Right lobe of liver (tissue), 6 donors: ENCODE results near the gene PLAGL2. TPM values are rescaled to one million over a fixed set of nuclear protein-coding genes. Genes with fewer than 3 reads are reported as not detected.

Experiments
- ATAC-seq, 4 donors: fragments of 200-7000 bp; cut with Tn5 transposase; one replicate each; pipeline ENCODE4 v1.9.1; 2020; ENCODE audit warnings: mild to moderate bottlenecking in 4 of 4, moderate library complexity in 4 of 4
- DNase-seq, 3 donors: peaks; one replicate each; pipeline ENCODE4 v3.0.0-alpha.2; 2020
- H3K27ac ChIP-seq, 3 donors: fragments of 200-600 bp; one replicate each; pipeline ENCODE4 v1.8.0; 2022
- H3K27me3 ChIP-seq, 2 donors: fragments of 200-600 bp; one replicate each; pipeline ENCODE4 v1.8.0; 2022
- H3K36me3 ChIP-seq, 4 donors: fragments of 200-600 bp; sonication (generic) in 1 of 4; one replicate each; pipeline versions ENCODE4 v1.5.1 to v1.8.0; 2017 to 2022; ENCODE audit warnings: control low read depth in 1 of 4
- H3K4me1 ChIP-seq, 4 donors: fragments of 200-600 bp; sonication (generic) in 1 of 4; one replicate each; pipeline versions ENCODE4 v1.5.1 to v1.8.0; 2017 to 2022; ENCODE audit warnings: control low read depth in 1 of 4
- H3K4me3 ChIP-seq, 3 donors: fragments of 200-600 bp; one replicate each; pipeline ENCODE4 v1.8.0; 2022
- H3K9me3 ChIP-seq, 4 donors: fragments of 200-600 bp; sonication (generic) in 1 of 4; one replicate each; pipeline versions ENCODE4 v1.5.1 to v1.8.0; 2017 to 2022; ENCODE audit warnings: control low read depth in 1 of 4
- POLR2A ChIP-seq: fragments of 450-650 bp; IDR thresholded peaks from one replicate; pipeline ENCODE4 v1.6.1; 2017; ENCODE audit warnings: antibody characterized with exemption, mild to moderate bottlenecking
- WGBS: methylation state at CpG from one replicate; pipeline ENCODE4 v1.1.6; 2018; ENCODE audit warnings: low coverage, low lambda C conversion rate; ENCODE audit not compliant: insufficient coverage; ENCODE audit errors: missing lambda C conversion rate; 5-methylcytosine and 5-hydroxymethylcytosine counted together
- intact Hi-C, 2 donors: fragments of 100-400 bp; cut with DNase I; formaldehyde crosslinking; loops; one replicate each; pipeline versions ENCODE4 v1.11.2 to v1.14.1; 2022
- total RNA-seq, 6 experiments: library from RNA; depleted of rRNA in 2 of 6; stranded (reverse); fragments of >200 nt in 2 of 6; fragmentation: NEBNext Ultra II Directional in 3 of 6; extraction: Animal tissue kit (Norgen Biotek cat#: 25700) in 3 of 6; gene quantifications; one replicate each; pipeline versions ENCODE4 v1.1.0 to v1.2.4, GENCODE V29; 2016 to 2023
- TF ChIP-seq, protein P1 (sequence below), 4 donors: fragments of 200-600 bp in 3 of 4; fragments of 450-650 bp in 1 of 4; IDR thresholded peaks; one replicate each; pipeline versions ENCODE4 v1.5.1 to v1.8.0; 2016 to 2022; ENCODE audit warnings: antibody characterized with exemption in 4 of 4, mild to moderate bottlenecking in 2 of 4
- donor health status: DM: no; HTN: yes; CAD: no.
- donor health status: DM: no; HTN: no; CAD: no.
- donor health status: DM: no; HTN: no; CAD: no.
- donor health status: DM: no; HTN: yes; CAD: no.
- donor health status: DM: no; HTN: yes; CAD: no.

PLAGL2 gene
- total RNA-seq, 6 experiments from 2014 or later = 1.5 to 3.1 (median 2.4) TPM

DNA sequence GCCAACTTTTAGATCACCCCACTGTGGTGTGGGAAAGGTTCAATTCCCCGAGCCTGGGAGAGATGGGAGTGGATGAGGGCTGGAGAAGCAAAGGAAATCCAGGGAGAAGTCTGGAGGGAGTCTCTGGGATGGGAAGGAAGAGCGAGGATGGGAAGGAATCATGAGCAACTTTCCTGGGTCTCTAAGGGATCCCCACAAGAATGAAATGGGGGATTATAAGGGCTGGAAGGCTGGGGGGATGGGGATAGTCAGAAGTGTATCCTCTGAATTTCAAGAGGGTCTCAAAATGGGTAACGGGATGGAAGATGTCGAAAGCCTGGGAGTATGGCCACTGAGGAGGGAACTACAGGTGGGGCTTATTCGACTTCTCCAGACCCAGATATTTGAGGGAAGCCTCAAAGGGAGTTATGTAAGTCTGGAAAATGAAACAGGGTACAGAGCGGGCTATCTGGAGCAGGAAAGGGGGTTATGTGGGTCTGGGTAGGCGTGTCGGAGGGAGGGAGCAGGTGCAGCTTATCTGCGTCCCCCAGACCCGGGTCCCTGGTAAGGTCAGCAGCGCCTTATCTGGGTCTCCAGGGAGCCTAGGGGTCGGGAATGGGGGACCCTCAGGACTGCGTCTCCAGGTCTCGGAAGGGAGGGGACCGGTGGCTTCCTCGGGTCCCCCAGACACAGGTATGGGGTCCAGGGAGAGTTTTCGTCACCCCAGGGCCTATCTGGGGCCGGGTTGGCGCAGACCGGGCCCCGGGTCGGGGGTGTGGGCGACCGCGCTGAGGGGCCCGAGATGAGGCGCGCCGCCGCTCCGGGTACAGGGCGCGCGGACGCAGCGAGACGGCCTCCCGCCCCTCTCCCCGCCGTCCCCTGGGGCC is 550 bp downstream of the PLAGL2 start:
- no peaks in the 10 kb centered on the region for H3K9me3 ChIP-seq
- H3K4me1 ChIP-seq = peaks cover 0 to 58% (median 23%) of the 10 kb centered on the region in 4 donors
- H3K27me3 ChIP-seq = no peaks in the 10 kb centered on the region
- ATAC-seq = no peak
- DNase-seq = no peak
- 4% methylated on average over 11 of the region's 40 CpGs for WGBS
- TF ChIP-seq, protein P1, sequence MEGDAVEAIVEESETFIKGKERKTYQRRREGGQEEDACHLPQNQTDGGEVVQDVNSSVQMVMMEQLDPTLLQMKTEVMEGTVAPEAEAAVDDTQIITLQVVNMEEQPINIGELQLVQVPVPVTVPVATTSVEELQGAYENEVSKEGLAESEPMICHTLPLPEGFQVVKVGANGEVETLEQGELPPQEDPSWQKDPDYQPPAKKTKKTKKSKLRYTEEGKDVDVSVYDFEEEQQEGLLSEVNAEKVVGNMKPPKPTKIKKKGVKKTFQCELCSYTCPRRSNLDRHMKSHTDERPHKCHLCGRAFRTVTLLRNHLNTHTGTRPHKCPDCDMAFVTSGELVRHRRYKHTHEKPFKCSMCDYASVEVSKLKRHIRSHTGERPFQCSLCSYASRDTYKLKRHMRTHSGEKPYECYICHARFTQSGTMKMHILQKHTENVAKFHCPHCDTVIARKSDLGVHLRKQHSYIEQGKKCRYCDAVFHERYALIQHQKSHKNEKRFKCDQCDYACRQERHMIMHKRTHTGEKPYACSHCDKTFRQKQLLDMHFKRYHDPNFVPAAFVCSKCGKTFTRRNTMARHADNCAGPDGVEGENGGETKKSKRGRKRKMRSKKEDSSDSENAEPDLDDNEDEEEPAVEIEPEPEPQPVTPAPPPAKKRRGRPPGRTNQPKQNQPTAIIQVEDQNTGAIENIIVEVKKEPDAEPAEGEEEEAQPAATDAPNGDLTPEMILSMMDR (IDR thresholded peaks at IDR 0.05) = no peak
- TF ChIP-seq POLR2A = no peak
- H3K4me3 ChIP-seq = peak overlapping the region; percentile 85 to 99 (median 96)
- H3K27ac ChIP-seq = peak overlapping the region; percentile 87 to 93 (median 90)
- intact Hi-C loops = no loop called here
- H3K36me3 ChIP-seq = peaks cover 0 to 4% (median 0%) of the 10 kb centered on the region in 4 donors

DNA sequence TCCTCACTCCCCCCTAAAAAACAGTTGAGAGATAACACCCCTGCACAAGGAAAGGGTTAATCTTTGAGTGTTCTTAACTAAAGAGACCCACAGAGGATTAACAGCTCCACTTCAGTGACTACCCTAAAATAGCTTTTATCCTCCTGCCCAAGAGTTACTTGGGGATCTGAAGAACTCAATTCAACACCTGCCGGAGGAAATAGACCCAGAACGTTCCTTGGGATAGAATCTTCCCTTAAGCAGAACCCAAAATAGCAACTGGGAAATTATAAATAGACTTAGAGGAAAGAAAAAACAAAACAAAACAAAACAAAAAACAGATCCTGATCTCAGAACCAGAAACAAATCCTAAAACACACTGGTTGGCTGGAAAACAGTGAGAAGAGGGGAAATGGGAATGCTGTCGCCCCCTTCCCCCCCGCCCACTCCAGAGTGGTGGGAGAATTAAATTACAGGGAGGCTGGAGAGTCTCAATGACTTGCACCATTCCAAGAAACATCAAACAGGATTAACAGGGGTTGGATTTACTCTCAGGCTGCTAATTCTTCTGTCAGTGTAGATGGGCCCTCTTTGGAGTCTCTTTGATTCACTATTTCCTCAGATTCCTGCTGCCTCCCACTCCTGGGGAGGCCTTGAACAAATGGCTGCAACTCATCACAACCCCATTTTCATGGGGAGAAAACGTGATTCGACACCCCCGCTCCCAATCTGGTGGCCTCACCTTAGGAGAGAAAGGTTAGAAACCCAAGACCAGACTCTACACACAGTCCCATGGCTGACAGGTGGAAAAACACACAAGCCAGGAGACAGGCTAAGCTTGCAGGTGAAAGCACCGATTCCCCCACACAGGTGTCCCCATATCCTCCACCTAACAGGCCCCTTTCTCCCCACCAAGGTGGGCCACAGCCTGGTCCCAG is 1.4 kb downstream of the PLAGL2 start:
- TF ChIP-seq POLR2A = no peak
- TF ChIP-seq, protein P1 (IDR thresholded peaks at IDR 0.05) = no peak
- WGBS = 25% methylated on average over 7 of the region's 8 CpGs
- DNase-seq (no peak), ATAC-seq (no peak)
- peaks cover 0 to 11% (median 3%) of the 10 kb centered on the region in 4 donors for H3K36me3 ChIP-seq
- peaks cover 0 to 58% (median 20%) of the 10 kb centered on the region in 4 donors for H3K4me1 ChIP-seq
- intact Hi-C loops = no loop called here
- H3K27ac ChIP-seq = peak overlapping the region in 2 of 3 donors; percentile 90 to 93
- H3K4me3 ChIP-seq = peak overlapping the region; percentile 85 to 99 (median 96)
- H3K27me3 ChIP-seq = no peaks in the 10 kb centered on the region
- no peaks in the 10 kb centered on the region for H3K9me3 ChIP-seq

DNA sequence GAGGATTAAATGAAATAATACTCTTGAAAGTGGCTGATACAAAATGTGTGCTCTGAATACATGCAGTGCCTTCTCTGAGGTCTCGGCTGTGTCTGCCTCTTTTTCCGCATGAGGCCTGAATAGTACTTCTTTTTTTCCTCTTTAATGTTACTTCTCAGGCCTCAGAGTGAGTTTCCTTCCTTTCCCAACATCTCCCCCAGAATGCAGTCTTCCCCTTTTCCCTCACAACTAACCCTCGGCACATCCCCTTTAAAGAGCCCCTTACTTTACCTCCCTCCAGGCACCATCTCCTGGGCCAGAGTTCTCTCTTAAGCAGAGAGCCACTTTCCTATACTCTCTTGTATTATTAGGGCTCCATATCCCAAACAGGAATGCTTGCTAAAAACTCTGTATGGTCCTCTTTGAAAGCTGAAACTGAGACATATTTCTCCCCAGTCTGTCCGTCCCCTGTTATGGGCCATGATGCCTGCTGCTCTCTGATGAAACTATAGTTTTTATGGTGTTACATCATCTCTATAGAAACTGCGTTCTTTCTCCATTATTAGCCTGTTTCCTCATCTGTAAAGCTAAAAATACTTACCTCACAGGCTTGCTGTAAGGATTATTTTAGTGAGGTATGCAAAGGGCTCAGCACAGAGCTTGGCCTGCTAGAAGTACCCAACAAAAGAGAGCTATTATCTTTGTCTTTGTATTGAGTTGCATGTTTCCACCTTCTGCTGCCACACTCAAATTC is 2.3 kb downstream of the PLAGL2 start:
- peaks cover 0 to 18% (median 7%) of the 10 kb centered on the region in 4 donors for H3K36me3 ChIP-seq
- 38% methylated on average over 5 of the region's 5 CpGs for WGBS
- H3K4me3 ChIP-seq = no peak overlapping the region
- ATAC-seq = no peak
- H3K4me1 ChIP-seq = peaks cover 0 to 53% (median 18%) of the 10 kb centered on the region in 4 donors
- no peak for DNase-seq
- TF ChIP-seq POLR2A = no peak
- TF ChIP-seq, protein P1 (IDR thresholded peaks at IDR 0.05) = no peak
- H3K9me3 ChIP-seq = no peaks in the 10 kb centered on the region
- no peaks in the 10 kb centered on the region for H3K27me3 ChIP-seq
- H3K27ac ChIP-seq = no peak overlapping the region
- intact Hi-C loops = no loop called here
